A673 (cell line): ENCODE data around the gene PPP2R1A. TPM values are rescaled to one million over a fixed set of nuclear protein-coding genes. Genes with fewer than 3 reads are reported as not detected.

ENCODE experiments used
- BruUV-seq: library from RNA; stranded (reverse); fragments of 400-500 nt; replicated peaks from 2 replicates; lab custom pipeline; 2021; lab: Mats Ljungman, UMichigan
- CTCF ChIA-PET: fragments of 300-600 bp; sonication (Branson Sonifier 250); formaldehyde crosslinking; loops from one replicate; lab custom pipeline; 2022; ENCODE audit warnings: antibody characterized with exemption; lab: Charles Lee
- POLR2A ChIA-PET: fragments of 300-600 bp; sonication (Branson Sonifier 250); formaldehyde crosslinking; loops from one replicate; lab custom pipeline; 2022; ENCODE audit warnings: antibody characterized with exemption; ENCODE audit not compliant: low non-redundant PET; lab: Charles Lee
- DNase-seq: peaks from one replicate; pipeline ENCODE4 v3.0.0-alpha.2; 2015; ENCODE audit warnings: low spot score
- H3K27ac ChIP-seq: fragments of 200-600 bp; sonication (generic); 2 replicates; pipeline ENCODE4 v1.5.1; 2016; ENCODE audit warnings: mixed run types, low read depth, mild to moderate bottlenecking, mixed read lengths, antibody characterized with exemption, low read length; ENCODE audit not compliant: poor library complexity, severe bottlenecking
- H3K27me3 ChIP-seq: fragments of 200-600 bp; sonication (generic); replicated peaks from 2 replicates; pipeline ENCODE4 v1.6.1; 2017; ENCODE audit warnings: mixed run types, low read depth, mild to moderate bottlenecking, mixed read lengths, antibody characterized with exemption, low read length; ENCODE audit not compliant: insufficient read depth, poor library complexity
- H3K36me3 ChIP-seq: fragments of 200-600 bp; sonication (generic); 2 replicates; pipeline ENCODE4 v1.6.1; 2016; ENCODE audit warnings: mixed run types, mild to moderate bottlenecking, mixed read lengths, antibody characterized with exemption, low read length; ENCODE audit not compliant: insufficient read depth, poor library complexity, severe bottlenecking
- H3K4me1 ChIP-seq: fragments of 200-600 bp; sonication (generic); 2 replicates; pipeline ENCODE4 v1.6.1; 2017; ENCODE audit warnings: mixed run types, mild to moderate bottlenecking, mixed read lengths, antibody characterized with exemption, low read length; ENCODE audit not compliant: insufficient read depth, poor library complexity, severe bottlenecking
- H3K4me3 ChIP-seq: fragments of 200-600 bp; sonication (generic); 2 replicates; pipeline ENCODE4 v1.5.1; 2016; ENCODE audit warnings: low read depth, mixed run types, mild to moderate bottlenecking, mixed read lengths, low read length; ENCODE audit not compliant: poor library complexity, severe bottlenecking
- H3K9me3 ChIP-seq: fragments of 200-600 bp; sonication (generic); 2 replicates; pipeline ENCODE4 v1.6.1; 2016; ENCODE audit warnings: mixed run types, low read depth, mild to moderate bottlenecking, mixed read lengths, antibody characterized with exemption, low read length; ENCODE audit not compliant: poor library complexity, severe bottlenecking
- EZH2 ChIP-seq: fragments of 200-600 bp; sonication (generic); IDR thresholded peaks from 2 replicates; pipeline ENCODE4 v1.6.1; 2017; ENCODE audit warnings: borderline replicate concordance, low read depth, mild to moderate bottlenecking, mixed read lengths, antibody characterized with exemption, low read length; ENCODE audit not compliant: poor library complexity, severe bottlenecking
- intact Hi-C: fragments of 100-400 bp; cut with micrococcal nuclease; formaldehyde crosslinking; loops from one replicate; pipeline ENCODE4 v1.10.0; 2022; ENCODE audit not compliant: unreplicated experiment
- total RNA-seq: library from RNA; stranded (reverse); gene quantifications from 2 replicates; pipeline ENCODE4 v1.2.3, GENCODE V29; 2021
- TF ChIP-seq, protein P1 (sequence below): fragments of 300-800, 200-600 bp; sonication (generic); conservative IDR thresholded peaks from 2 replicates; pipeline ENCODE4 v1.5.1; 2017; ENCODE audit warnings: low read depth, mild to moderate bottlenecking, antibody characterized with exemption, low read length, moderate library complexity, mixed read lengths

PPP2R1A gene
- total RNA-seq, 1 experiment from 2014 or later: 324 TPM

DNA sequence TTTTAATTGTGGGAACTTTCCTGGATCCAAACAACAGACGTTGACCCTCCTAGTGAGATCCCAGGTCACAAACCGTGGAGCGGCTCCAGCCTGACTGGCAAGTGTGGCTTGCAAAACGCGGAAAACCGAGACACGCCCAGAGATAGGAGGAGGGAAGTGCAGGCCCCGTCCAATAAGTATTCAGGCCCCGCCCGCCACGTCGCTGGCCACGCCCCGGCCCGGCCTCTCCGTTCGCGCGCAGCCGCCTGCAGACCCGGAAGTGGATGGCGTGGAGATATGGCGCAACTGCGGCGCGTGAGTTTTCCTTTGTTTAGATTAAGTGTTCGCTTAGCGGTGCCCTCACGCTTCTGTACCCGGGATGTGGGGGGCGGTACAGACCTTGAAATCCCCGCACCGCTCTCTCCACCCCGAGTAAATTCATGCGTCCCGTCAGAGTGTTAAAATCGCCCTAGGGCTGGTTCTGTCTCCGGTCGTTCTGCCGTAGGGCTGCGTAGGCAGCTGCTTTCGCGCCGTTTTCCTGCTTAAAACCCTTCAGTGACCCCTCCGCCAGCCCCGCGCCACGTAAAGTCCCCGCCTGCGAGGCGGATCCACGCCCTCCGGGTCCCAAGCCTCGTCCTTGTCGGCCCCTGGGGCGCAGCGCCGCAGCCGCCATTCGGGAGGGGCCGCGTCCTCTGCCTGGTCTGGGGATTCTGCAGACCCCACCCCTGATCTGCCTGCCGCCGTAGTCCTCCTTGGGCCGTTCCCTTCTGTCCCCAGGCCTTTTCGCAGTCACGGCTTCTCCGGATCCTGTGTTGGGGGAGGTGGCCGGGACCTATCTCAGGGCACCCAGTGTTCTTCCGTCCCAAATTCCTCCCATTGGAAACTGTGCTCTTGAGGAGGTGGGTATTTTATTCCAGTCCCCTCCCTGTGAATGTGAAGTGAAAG lies 79.7 kb downstream of the PPP2R1A start, which contains the start of gene ZNF766:
Gene ZNF766, plus strand, starts transcription at position 250 of the 924 bp plus-strand sequence. Its CDS starts 27 bp downstream, at position 277.
- intact Hi-C loops: no loop called here
- peaks cover 31% of the 10 kb centered on the region for H3K36me3 ChIP-seq
- POLR2A ChIA-PET: interaction anchor here (0.6 kb wide), 1 partner anchor 67 kb away, joined by 3 read pairs; the partner anchor contains the start of gene ZNF610
- peak within 1 kb of the TSS; percentile 98 for H3K27ac ChIP-seq
- CTCF ChIA-PET: no interaction called here
- BruUV-seq: TSS peak; percentile 84
- H3K4me1 ChIP-seq: peaks cover 3% of the 10 kb centered on the region
- TF ChIP-seq EZH2: no peak
- TF ChIP-seq, protein P1, sequence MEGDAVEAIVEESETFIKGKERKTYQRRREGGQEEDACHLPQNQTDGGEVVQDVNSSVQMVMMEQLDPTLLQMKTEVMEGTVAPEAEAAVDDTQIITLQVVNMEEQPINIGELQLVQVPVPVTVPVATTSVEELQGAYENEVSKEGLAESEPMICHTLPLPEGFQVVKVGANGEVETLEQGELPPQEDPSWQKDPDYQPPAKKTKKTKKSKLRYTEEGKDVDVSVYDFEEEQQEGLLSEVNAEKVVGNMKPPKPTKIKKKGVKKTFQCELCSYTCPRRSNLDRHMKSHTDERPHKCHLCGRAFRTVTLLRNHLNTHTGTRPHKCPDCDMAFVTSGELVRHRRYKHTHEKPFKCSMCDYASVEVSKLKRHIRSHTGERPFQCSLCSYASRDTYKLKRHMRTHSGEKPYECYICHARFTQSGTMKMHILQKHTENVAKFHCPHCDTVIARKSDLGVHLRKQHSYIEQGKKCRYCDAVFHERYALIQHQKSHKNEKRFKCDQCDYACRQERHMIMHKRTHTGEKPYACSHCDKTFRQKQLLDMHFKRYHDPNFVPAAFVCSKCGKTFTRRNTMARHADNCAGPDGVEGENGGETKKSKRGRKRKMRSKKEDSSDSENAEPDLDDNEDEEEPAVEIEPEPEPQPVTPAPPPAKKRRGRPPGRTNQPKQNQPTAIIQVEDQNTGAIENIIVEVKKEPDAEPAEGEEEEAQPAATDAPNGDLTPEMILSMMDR: no peak
- H3K4me3 ChIP-seq: peak within 1 kb of the TSS; percentile 95
- peak; percentile 96 for DNase-seq
- no peaks in the 10 kb centered on the region for H3K27me3 ChIP-seq
- peaks cover 20% of the 10 kb centered on the region for H3K9me3 ChIP-seq

DNA sequence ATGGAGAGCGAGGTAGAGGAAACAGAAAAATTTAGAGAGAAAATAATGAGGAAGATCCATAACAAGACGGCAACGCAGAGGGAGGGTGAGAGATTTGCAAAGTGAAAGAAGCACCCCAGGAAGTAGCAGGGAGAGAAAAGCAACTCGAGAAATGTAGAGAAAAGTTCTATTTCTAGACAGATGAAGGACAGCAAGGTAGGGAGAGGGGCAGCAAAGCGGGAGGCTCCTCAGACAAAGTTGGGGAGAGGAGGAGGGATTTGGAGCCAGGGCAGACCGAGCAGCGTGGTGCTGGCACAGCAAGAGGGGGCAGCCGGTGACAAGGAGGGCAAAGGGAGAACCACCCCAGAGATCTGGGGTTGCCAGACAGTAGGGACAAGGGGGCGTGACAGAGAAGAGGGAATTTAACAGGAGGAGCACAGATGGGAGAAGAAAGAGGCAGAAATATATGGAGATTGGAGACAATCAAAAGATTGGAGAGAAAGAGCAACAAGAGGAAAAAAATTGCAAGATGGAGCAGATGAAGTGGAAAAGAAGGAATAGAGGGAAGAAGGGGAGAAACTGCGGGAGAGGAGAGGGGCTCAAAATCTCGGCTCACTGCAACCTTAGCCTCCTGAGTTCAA lies 80.5 kb downstream of the PPP2R1A start:
- peak; percentile 33 for DNase-seq
- peak overlapping the region; percentile 95 for H3K4me3 ChIP-seq
- H3K4me1 ChIP-seq: peaks cover 3% of the 10 kb centered on the region
- ChIA-PET CTCF (no interaction called here), POLR2A (no interaction called here)
- H3K27ac ChIP-seq: peak overlapping the region; percentile 98
- no TSS peak for BruUV-seq
- peaks cover 32% of the 10 kb centered on the region for H3K36me3 ChIP-seq
- peaks cover 20% of the 10 kb centered on the region for H3K9me3 ChIP-seq
- no peak for TF ChIP-seq EZH2
- TF ChIP-seq, protein P1: no peak
- intact Hi-C loops: no loop called here
- no peaks in the 10 kb centered on the region for H3K27me3 ChIP-seq

DNA sequence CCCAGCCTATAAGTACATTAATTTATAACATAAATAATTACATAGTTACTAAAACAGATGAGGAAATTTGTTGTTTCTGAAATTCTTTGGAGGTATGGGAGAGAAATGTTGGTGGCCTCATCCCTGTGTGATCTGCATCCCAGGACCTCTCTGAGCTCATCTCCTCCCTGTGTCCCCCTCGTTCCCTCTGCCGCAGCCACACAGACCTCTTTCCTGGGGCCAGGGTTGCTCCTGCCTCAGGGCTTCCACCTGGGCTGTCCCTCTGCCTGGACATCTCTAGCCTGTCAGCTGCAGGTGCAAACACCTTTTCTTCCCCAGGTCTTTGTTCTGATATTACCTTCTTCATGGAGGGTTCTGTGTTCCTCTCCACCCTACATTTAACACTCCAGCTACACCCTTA lies 83.4 kb downstream of the PPP2R1A start:
- TF ChIP-seq, protein P1: no peak
- no peak for TF ChIP-seq EZH2
- CTCF ChIA-PET: no interaction called here
- intact Hi-C loops: no loop called here
- Histone ChIP-seq H3K9me3 (peaks cover 20% of the 10 kb centered on the region), H3K27ac (no peak overlapping the region), H3K36me3 (peaks cover 40% of the 10 kb centered on the region), H3K4me1 (peaks cover 3% of the 10 kb centered on the region), H3K4me3 (no peak overlapping the region), H3K27me3 (no peaks in the 10 kb centered on the region)
- BruUV-seq: no TSS peak
- no peak for DNase-seq
- POLR2A ChIA-PET: no interaction called here
